H9 (cell line): ENCODE results near the gene C10orf71. TPM values are rescaled to one million over a fixed set of nuclear protein-coding genes. Genes with fewer than 3 reads are reported as not detected.

ENCODE experiments used
- DNase-seq: peaks from one replicate; pipeline ENCODE4 v3.0.0-alpha.2; 2017
- H2AFZ ChIP-seq: one replicate; pipeline ENCODE4 v1.6.1; 2013; ENCODE audit warnings: mild to moderate bottlenecking, low read length, control low read depth, moderate library complexity
- H2AK5ac ChIP-seq: 2 replicates; pipeline ENCODE4 v1.6.1; 2013; ENCODE audit warnings: low read length, control low read depth, mixed read lengths; ENCODE audit not compliant: insufficient read length
- H2BK120ac ChIP-seq: one replicate; pipeline ENCODE4 v1.6.1; 2013; ENCODE audit warnings: low read depth, mild to moderate bottlenecking, low read length, control low read depth, inconsistent platforms; ENCODE audit not compliant: poor library complexity, severe bottlenecking
- H2BK12ac ChIP-seq: 2 replicates; pipeline ENCODE4 v1.6.1; 2013; ENCODE audit warnings: low read length, control low read depth, mixed read lengths, low read depth; ENCODE audit not compliant: insufficient read length
- H2BK15ac ChIP-seq: 2 replicates; pipeline ENCODE4 v1.6.1; 2013; ENCODE audit warnings: low read depth, low read length, control low read depth
- H2BK20ac ChIP-seq: one replicate; pipeline ENCODE4 v1.6.1; 2013; ENCODE audit warnings: low read depth, mild to moderate bottlenecking, low read length, control low read depth, inconsistent platforms; ENCODE audit not compliant: poor library complexity, severe bottlenecking
- H2BK5ac ChIP-seq: 2 replicates; pipeline ENCODE4 v1.6.1; 2013; ENCODE audit warnings: low read length, control low read depth, mixed read lengths; ENCODE audit not compliant: insufficient read length
- H3K14ac ChIP-seq: 2 replicates; pipeline ENCODE4 v1.6.1; 2013; ENCODE audit warnings: low read length, control low read depth; ENCODE audit not compliant: insufficient read depth
- H3K18ac ChIP-seq: 2 replicates; pipeline ENCODE4 v1.6.1; 2013; ENCODE audit warnings: low read depth, mild to moderate bottlenecking, mixed read lengths, low read length, control low read depth; ENCODE audit not compliant: insufficient read length
- H3K23ac ChIP-seq: 2 replicates; pipeline ENCODE4 v1.6.1; 2013; ENCODE audit warnings: low read length, control low read depth, mixed read lengths, low read depth; ENCODE audit not compliant: insufficient read length
- H3K23me2 ChIP-seq: 2 replicates; pipeline ENCODE4 v1.6.1; 2013; ENCODE audit warnings: low read depth, mild to moderate bottlenecking, mixed read lengths, low read length, control low read depth; ENCODE audit not compliant: insufficient read length, poor library complexity, severe bottlenecking
- H3K27ac ChIP-seq: 2 replicates; pipeline ENCODE4 v1.5.1; 2013; ENCODE audit warnings: low read length, control low read depth, mixed read lengths, low read depth; ENCODE audit not compliant: insufficient read length
- H3K27me3 ChIP-seq: 2 replicates; pipeline ENCODE4 v1.6.1; 2013; ENCODE audit warnings: low read length, control low read depth, inconsistent platforms; ENCODE audit not compliant: insufficient read depth
- H3K4ac ChIP-seq: 2 replicates; pipeline ENCODE4 v1.6.1; 2013; ENCODE audit warnings: low read depth, mild to moderate bottlenecking, control low read depth, inconsistent platforms, low read length, moderate library complexity
- H3K4me1 ChIP-seq: 2 replicates; pipeline ENCODE4 v1.6.1; 2013; ENCODE audit warnings: low read length, control low read depth, inconsistent platforms; ENCODE audit not compliant: insufficient read depth
- H3K4me2 ChIP-seq: 2 replicates; pipeline ENCODE4 v1.6.1; 2013; ENCODE audit warnings: low read length, control low read depth, mixed read lengths; ENCODE audit not compliant: insufficient read length, insufficient read depth
- H3K56ac ChIP-seq: 2 replicates; pipeline ENCODE4 v1.6.1; 2013; ENCODE audit warnings: low read depth, mild to moderate bottlenecking, mixed read lengths, low read length, control low read depth; ENCODE audit not compliant: insufficient read length
- H3K79me1 ChIP-seq: 2 replicates; pipeline ENCODE4 v1.6.1; 2013; ENCODE audit warnings: low read depth, mild to moderate bottlenecking, moderate library complexity, low read length, control low read depth, inconsistent platforms; ENCODE audit not compliant: insufficient read depth, poor library complexity, severe bottlenecking
- H3K79me2 ChIP-seq: 2 replicates; pipeline ENCODE4 v1.6.1; 2013; ENCODE audit warnings: low read length, control low read depth, inconsistent platforms; ENCODE audit not compliant: insufficient read depth
- H3K9ac ChIP-seq: 2 replicates; pipeline ENCODE4 v1.6.1; 2013; ENCODE audit warnings: low read length, control low read depth, mixed read lengths; ENCODE audit not compliant: insufficient read length; ENCODE audit errors: extremely low read depth
- H3K9me3 ChIP-seq: one replicate; pipeline ENCODE4 v1.6.1; 2013; ENCODE audit warnings: low read depth, low read length, inconsistent platforms; ENCODE audit not compliant: control insufficient read depth
- H3T11ph ChIP-seq: one replicate; pipeline ENCODE4 v1.6.1; 2013; ENCODE audit warnings: mild to moderate bottlenecking, low read length, control low read depth, inconsistent platforms
- H4K20me1 ChIP-seq: one replicate; pipeline ENCODE4 v1.6.1; 2013; ENCODE audit not compliant: control insufficient read depth, insufficient read length, insufficient read depth
- H4K5ac ChIP-seq: 2 replicates; pipeline ENCODE4 v1.6.1; 2013; ENCODE audit warnings: low read depth, mild to moderate bottlenecking, mixed read lengths, low read length, control low read depth; ENCODE audit not compliant: insufficient read length
- H4K8ac ChIP-seq: replicated peaks from 2 replicates; pipeline ENCODE4 v1.6.1; 2013; ENCODE audit warnings: low read length, control low read depth, mixed read lengths, low read depth; ENCODE audit not compliant: insufficient read length
- H4K91ac ChIP-seq: 2 replicates; pipeline ENCODE4 v1.6.1; 2013; ENCODE audit warnings: low read depth, mild to moderate bottlenecking, moderate library complexity, mixed read lengths, low read length, control low read depth; ENCODE audit not compliant: insufficient read length
- H3K27ac Mint-ChIP-seq, 3 experiments: 2 replicates in 2 of 3; 3 replicates in 1 of 3; pipeline ENCODE4 v1.8.0; 2020 to 2021; ENCODE audit warnings: mixed read lengths in 3 of 3, mild to moderate bottlenecking in 1 of 3, moderate library complexity in 1 of 3
- H3K27me3 Mint-ChIP-seq: 2 replicates; pipeline ENCODE4 v1.8.0; 2021; ENCODE audit warnings: low read depth, mild to moderate bottlenecking, moderate library complexity, mixed read lengths
- H3K36me3 Mint-ChIP-seq, 3 experiments: 2 replicates in 2 of 3; 3 replicates in 1 of 3; pipeline ENCODE4 v1.8.0; 2020 to 2021; ENCODE audit warnings: low read depth in 3 of 3, mixed read lengths in 3 of 3; ENCODE audit not compliant: insufficient read depth in 1 of 3
- H3K4me1 Mint-ChIP-seq, 2 experiments: 2 replicates each; pipeline ENCODE4 v1.8.0; 2020; ENCODE audit warnings: mixed read lengths in 2 of 2
- H3K4me3 Mint-ChIP-seq, 2 experiments: 2 replicates in 1 of 2; 3 replicates in 1 of 2; pipeline ENCODE4 v1.8.0; 2020 to 2021; ENCODE audit warnings: mild to moderate bottlenecking in 2 of 2, mixed read lengths in 2 of 2, moderate library complexity in 1 of 2
- H3K9me3 Mint-ChIP-seq, 2 experiments: 2 replicates in 1 of 2; 3 replicates in 1 of 2; pipeline ENCODE4 v1.8.0; 2020; ENCODE audit warnings: mild to moderate bottlenecking in 2 of 2, mixed read lengths in 2 of 2, moderate library complexity in 1 of 2
- CTCF ChIP-seq: fragments of 200-600 bp; sonication (generic); conservative IDR thresholded peaks from 3 replicates; pipeline ENCODE4 v1.8.0; 2021; ENCODE audit warnings: antibody characterized with exemption, mild to moderate bottlenecking
- WGBS: extraction: QIAGEN DNeasy Blood & Tissue Kit; methylation state at CpG from one replicate; pipeline ENCODE4 v1.1.7; 2013; ENCODE audit warnings: missing lambda C conversion rate, low lambda C conversion rate, mixed read lengths; ENCODE audit not compliant: insufficient read length; ENCODE audit errors: extremely low coverage; 5-methylcytosine and 5-hydroxymethylcytosine counted together
- total RNA-seq: library from RNA; stranded (reverse); gene quantifications from 2 replicates; pipeline ENCODE4 v1.2.1, GENCODE V29; 2021

C10orf71 gene
- total RNA-seq, 1 experiment from 2014 or later = not detected

GRCh38 chr10:49347827-49348226, 48.9 kb downstream of the C10orf71 start:
- Histone ChIP-seq H3K23ac (no peak overlapping the region), H2BK120ac (no peak overlapping the region), H3K14ac (no peak overlapping the region), H3K4me2 (no peak overlapping the region), H3K9ac (no peak overlapping the region), H3K27ac (no peak overlapping the region), H3K79me2 (no peaks in the 10 kb centered on the region), H2AFZ (no peak overlapping the region), H4K8ac (no peak overlapping the region), H4K20me1 (no peaks in the 10 kb centered on the region), H3K9me3 (no peaks in the 10 kb centered on the region), H3K23me2 (no peaks in the 10 kb centered on the region), H3K4me1 (no peaks in the 10 kb centered on the region), H3T11ph (no peak overlapping the region), H4K5ac (no peak overlapping the region), H3K4ac (no peak overlapping the region), H2BK5ac (no peak overlapping the region), H3K56ac (no peak overlapping the region), H3K79me1 (no peaks in the 10 kb centered on the region), H2BK12ac (no peak overlapping the region), H2AK5ac (no peak overlapping the region), H4K91ac (no peak overlapping the region), H2BK20ac (no peak overlapping the region), H2BK15ac (no peak overlapping the region), H3K27me3 (no peaks in the 10 kb centered on the region), H3K18ac (no peak overlapping the region)
- Mint-ChIP-seq H3K4me3 (no peak overlapping the region), H3K36me3 (no peaks in the 10 kb centered on the region; a peak in 2 of 7 replicates), H3K27ac (no peak overlapping the region), H3K27me3 (peaks cover 2% of the 10 kb centered on the region), H3K4me1 (no peaks in the 10 kb centered on the region), H3K9me3 (no peaks in the 10 kb centered on the region; a peak in 1 of 5 replicates)
- no peak for TF ChIP-seq CTCF
- no CpG with 5 or more reads among the region's 3 CpGs for WGBS
- no peak for DNase-seq
